ENCODE results near the gene CALN1.
"Not testable (repeated sequence)": the region's sequence is repeated elsewhere in the genome, so short reads cannot be mapped to it uniquely, and the experiment has no call there.

The CALN1 gene

DNA sequence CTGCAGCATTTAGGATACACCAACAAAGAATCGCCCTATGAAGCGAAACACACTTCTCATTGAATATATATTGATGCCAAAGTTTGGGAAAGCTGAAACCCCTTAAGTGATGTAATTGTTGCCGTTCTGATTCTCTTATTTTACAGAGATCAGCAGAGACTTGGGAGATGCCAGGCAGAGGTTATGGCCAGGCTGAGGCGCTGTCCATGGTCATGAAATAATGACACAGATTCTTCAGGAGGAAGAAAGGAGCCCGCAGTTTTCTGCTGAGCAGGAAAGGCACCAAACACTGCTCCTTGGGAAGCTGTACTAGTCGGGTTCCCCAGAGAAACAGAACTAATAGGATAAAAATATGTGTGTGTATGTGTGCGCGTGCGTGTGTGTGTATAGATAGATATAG is 566.0 kb downstream of the CALN1 start:
- no peak for DNase-seq

DNA sequence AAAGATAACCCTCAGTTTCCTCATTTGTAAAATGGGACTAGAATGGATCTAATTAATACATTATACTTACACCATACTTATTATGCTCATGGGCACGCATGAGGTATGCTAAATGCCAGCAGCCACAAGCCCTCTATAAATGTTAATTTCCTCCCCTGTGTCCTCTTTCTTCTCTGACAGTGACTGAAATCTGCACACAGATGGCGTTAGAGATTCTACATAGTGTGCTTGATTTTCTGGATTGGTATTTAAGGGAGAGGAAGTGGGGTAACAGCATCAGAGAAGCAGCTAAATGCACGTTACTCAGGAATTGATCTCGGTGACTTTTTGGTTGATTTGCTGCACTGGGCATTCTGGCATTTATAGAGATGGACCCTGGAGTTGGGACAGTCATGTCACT is 568.5 kb downstream of the CALN1 start:
- DNase-seq: peak; percentile 45

DNA sequence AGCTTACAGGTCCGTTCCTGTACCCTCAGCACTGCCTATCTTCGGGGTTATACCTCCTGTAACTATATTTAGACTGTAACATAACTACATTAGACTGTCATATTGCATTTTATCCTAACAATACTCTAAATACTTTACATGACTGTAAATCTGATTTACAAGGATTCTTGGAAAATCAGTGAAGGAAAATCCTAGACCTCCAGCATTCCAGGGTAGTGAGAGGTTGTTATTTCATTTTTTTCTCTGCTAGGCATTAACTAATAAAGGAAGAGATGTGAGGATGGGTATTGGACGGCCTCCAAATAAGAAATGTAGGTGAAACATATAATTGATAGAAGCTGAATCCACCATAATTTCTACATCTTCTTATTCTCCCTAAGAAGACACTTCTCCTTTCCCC is 569.4 kb downstream of the CALN1 start:
- DNase-seq: no peak

DNA sequence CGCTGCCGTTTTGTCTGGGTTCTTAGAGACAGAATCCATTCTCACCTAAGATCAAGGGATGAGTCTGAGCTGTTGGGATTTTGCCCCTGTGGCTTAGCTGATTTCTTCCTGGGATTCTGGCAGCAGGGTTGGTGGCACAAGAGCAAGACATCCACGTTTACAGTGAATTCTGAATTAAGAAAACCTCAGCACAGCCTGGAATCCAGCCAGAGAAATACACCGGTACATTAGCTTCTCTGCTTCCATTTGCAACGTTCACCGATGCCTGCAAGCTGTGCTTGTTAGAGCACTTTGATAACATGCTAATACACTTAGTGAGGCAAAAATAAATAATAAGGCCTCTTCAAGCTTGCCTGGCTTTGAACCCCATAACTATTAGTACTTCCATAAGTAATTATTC is 569.8 kb downstream of the CALN1 start:
- no peak for DNase-seq

DNA sequence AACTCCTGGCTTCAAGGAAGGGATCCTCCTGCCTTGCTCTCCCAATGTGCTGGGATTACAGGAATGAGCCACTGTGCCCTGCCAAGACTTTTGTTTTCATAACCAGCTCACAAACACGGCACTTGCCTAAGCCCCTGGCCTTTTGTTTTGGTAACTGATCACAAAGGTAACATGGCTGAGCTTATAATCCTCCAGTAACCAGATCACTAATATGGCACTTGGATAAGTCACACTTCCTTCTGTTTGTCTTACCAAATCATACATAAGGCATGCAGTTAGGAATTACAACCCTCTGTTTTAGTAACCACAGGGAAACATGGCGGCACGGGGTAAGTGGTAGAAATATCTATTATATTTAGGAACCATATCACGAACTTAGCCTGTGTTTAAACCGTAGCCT is 577.1 kb downstream of the CALN1 start:
- no peak for DNase-seq

DNA sequence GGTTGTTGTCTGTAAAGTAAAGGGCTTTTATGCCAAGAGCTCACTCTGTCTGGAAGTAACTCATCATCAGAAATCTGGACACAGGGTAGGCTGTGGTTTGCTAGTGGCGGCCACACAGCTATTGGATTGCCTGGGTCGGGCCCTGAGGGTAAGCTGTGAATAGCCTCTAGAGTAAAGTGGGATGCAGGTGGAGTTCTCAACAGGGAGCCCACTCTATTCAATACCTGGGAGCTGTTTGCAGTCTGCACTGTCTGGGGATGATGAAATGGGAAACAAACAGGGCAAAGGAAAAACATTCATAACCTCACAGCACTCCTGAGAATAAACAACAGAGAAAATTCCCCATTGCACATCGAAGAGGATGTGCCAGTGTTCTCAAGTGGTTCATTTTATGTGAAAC is 582.6 kb downstream of the CALN1 start:
- DNase-seq: peak; percentile 91

DNA sequence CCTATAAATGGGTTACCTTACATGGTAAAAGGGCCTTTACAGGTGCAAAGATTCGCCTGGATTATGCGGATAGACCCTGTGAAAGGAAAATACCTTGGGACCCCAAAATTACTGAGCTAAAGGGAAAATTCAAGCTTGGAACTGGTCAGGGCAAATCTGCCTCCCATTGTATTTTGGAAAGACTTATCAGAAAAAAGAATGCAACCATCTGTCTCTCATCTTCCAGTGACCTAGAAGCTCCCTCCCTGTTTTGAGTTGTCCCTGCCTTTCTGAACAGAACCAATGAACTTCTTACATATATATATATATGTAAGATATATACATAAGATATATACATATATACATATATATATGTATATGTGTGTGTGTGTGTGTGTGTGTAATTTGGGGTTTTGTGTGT is 583.8 kb downstream of the CALN1 start:
- no peak for DNase-seq

DNA sequence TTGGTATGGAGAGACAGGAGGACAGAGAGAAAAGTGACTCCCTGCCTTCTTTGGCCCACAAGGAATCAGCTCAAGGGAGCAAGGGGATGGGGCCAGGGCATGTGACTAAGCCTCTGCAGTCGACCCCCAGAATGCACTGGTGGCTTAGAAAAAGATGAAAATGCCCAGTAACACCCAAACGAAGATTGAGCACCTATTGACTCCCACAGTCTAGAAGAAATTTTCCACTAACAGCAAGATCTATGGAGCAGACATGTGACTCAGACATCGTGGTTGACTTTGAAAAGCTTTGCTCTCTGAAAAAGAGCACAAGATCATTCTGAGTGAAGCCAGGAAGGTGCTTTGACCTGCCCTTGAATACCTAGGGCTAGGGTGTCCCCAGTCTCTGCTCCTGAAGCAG is 586.0 kb downstream of the CALN1 start:
- no peak for DNase-seq

DNA sequence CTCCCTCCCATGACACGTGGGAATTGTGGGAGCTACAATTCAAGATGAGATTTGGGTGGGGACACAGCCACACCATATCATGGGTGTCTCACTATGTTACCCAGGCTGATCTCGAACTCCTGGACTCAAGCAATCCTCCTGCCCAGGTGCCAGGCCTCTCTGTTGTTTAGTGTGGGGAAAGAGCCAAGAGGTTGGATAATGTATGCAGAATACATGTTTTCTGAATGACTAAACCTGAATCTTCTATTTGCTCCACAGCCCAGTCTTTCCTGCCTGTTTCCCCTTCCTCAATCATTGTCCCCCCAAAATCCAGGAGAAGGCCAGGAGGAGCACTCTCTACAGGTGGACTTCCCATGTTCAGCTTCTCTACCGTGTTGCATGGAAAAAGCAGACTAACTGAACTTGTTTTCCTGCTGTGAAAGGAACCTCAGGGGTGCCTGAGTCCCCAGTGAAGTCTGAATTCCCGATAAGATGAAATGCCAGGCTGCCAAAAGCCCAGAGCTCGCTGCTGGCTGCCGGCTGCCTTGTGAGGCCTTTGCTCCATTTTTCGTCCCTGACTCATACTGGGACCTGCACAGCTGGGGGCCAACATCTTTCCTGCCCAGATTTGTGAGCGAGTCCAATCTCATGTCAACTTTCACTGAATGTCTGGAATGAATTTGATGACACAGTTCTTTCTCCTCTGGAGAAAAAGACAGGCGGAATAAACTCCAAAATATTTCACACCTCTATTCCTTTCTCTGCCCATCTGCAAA is 588.0 kb downstream of the CALN1 start:
- DNase-seq: no peak

DNA sequence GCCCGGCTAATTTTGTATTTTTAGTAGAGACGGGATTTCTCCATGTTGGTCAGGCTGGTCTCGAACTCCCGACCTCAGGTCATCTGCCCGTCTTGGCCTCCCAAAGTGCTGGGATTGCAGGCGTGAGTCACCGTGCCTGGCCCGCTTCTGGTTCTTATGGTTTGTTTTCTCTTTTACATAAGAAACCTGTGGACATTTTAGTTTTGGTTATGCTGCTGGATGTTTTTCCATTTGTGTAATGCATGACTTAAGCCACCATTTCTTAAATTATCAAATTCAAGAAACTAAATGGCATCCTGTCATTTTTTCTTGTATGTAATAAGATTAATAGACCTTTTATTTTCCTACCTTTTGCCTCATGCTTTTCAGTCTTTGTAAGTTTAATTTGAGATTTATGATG is 589.7 kb downstream of the CALN1 start:
- DNase-seq: not testable (repeated sequence)

DNA sequence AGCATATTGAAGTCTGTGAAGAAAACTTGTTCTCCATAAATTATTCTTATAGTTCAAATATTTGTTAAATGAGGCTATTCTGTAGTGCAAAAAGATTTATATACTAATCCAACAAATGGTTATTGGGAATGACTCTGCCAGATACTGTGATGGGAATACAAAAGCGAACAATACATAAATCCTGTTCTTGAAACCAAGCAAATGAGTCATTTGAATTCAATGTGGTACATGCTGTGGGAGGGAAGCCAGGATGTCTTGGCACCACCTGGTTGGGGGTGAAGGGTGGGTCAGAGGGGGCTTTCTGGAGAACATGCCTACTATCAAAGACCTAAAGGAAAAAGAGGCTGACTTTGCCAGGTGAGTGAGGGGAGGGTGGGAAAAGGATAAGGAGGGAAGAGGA is 594.2 kb downstream of the CALN1 start:
- no peak for DNase-seq

DNA sequence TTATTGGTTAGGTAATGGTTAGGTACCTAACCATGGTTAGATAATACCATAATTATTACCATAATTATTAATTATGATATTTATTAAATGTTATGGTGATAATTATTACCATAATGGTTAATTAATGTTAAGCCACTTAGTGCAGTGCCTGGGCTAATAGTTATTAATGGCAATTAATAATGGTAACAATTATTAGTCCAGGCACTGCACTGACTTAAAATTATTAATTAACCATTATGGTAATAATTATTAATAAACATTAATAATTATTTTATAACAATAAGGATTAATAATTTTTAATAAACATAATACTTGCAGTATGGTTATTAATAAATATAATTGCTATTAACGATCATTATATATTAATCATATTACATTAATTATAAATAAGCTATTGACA is 604.0 kb downstream of the CALN1 start:
- DNase-seq: no peak

DNA sequence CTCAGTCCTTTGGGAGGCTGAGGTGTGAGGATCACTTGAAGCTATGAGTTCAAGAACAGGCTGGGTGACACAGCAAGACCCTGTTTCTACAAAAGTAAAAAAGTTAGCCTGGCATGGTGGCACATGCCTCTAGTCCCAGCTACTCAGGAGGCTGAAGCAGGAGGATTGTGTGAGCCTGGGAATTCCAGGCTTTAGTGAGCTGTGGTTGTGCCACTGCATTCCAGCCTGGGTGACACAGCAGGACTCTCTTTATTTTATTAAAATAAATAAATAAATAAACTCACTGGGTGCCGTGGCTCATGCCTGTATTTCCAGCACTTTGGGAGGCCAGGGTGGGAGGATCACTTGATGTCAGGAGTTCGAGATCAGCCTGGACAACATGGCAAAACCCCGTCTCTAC is 607.9 kb downstream of the CALN1 start:
- no peak for DNase-seq

DNA sequence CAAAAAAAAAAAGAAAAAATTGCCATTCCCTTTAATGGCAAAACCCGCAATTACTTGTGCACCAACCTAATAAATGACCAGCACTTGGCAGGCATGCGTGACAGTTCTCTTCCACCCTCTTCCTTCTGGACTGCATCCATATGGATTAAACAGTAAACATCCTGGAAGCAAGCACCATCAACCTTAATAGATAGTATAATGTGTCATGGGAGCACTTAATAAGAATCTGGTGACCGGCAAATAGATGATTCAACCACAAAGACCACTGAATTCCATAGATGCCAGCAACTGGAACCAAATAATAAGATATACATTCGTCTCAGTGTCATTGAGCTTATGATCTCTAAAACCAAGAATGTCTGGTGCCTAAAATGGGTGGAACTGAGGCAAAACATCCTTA is 610.2 kb downstream of the CALN1 start:
- no peak for DNase-seq

DNA sequence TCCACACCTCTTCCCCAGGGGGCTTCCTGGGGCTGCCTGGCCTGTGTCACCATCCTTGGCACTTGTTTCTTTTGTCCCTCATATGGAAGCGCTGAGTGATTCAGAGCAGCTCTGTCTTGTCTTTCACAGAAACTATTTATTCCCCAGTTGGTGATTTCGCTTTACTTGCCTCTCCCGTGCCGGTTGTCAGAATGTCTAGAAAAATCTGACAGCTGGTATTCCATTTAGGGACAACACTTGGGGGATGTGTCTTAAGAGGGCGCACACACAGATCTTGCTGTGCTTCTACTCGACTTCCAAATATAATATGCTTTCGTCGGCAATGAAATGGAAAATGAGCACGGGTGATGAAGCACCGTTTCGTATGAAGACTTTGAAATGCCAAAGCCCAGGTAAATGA is 611.8 kb downstream of the CALN1 start:
- DNase-seq: no peak

DNA sequence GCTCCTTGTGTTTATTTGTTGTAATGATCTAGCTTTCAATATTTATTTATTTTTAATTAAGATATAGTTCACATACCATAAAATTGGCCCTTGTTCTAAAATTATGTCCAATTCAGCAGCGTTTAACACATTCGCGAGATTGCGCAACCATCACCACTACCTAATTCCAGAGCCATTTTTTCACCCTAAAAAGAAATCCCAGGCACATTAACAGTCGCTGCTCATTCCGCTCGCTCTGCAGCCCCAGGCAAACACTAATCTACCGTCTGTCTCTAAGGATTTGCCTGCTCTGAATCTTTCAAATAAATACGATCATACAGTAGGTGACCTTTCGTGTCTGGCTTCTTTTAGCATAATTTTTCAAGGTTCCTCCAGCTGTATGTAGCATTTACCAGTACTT is 616.7 kb downstream of the CALN1 start:
- DNase-seq: no peak

DNA sequence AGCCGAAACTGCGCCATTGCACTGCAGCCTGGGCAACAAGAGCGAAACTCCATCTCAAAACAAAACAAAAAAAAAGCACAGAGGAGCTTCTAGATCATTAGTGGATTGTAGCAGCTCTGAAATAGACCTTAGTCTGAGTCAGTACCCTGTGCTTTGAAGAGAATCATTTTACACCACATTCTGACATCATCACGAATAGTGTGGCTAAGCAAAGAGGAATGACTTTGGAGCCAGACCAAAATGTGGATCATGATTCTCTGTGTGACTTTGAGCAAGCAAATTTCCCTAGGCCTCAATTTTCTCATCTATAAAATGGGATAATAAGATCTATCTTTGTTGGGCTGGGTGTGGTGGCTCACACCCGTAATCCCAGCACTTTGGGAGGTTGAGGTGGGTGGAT is 618.9 kb downstream of the CALN1 start:
- no peak for DNase-seq

DNA sequence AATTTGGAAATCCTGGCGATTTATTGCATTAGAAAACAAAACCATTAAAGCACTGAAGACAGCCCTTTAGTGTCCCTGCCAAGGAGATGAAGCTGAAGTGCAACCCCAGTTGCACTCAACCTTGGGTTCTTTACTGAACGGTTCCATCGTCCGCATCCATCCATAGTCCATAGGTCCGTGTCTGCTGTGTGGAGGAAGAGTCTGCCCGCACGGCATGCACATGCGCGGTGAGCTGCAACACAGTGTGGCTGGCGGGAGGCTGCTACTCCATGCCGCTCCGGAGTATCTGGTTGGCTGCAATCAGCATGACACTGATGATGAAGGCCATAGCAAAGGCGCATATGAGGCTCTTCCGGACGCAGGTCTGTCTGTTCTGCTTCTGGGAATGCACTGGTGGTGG is 624.6 kb downstream of the CALN1 start:
- peak; percentile 50 for DNase-seq

DNA sequence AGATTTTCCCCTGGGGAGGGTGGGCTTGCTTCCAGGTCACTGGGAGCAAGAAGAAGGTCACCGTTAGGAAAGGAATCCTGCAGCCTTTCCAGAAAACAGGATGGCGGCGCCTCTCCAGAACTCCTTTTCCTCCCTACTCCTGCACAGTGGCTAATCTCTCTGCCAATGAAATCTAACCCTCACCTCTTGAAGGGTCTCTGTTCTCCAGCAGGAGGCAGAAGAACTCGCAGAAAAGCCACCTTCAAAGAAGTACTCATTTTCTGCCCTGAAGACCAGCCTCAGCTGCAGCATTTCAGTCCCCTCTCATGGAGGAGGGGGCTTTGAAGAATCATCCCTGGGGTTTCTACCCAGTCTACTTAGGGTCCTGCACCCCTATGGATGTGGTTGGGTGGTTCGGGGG is 626.9 kb downstream of the CALN1 start:
- no peak for DNase-seq

DNA sequence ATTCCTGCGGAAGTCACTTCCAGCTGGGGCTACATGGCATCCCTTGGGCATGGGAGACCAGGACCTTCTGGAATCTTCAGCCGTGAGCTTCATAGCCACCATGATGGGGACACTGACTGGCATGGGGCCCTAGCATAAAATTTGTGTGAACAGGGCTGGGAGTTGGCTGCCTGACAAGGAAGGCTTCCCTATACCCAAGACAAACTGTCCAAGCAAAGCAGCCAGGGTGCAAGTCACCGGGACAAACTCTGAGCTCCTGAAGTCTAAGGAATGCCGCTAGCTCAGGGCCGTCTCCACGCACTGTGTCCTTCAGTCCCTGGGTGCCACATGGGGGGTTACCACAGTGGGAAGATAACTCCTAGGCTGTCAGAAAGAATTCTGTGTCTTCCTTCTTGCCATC is 627.4 kb downstream of the CALN1 start:
- no peak for DNase-seq

DNA sequence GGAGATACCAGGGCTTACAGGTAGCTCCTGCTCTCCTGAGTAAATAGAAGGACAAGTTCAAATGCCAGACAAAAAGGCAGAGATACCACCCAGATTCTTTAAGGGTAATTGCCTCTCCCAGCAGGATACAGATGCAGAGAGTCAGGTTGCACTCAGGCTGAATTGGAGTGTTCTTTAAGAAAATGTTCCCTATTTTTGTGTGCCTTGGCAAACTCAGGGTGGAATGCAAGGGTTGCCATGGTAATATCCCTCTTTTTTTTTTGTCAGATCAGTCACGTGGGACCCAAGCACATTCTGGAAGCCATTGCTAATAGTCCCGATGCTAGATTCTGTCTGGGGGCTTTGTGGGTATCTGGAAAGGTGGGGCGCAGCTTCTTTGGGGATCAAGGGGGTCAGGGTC is 628.0 kb downstream of the CALN1 start:
- DNase-seq: peak; percentile 32

DNA sequence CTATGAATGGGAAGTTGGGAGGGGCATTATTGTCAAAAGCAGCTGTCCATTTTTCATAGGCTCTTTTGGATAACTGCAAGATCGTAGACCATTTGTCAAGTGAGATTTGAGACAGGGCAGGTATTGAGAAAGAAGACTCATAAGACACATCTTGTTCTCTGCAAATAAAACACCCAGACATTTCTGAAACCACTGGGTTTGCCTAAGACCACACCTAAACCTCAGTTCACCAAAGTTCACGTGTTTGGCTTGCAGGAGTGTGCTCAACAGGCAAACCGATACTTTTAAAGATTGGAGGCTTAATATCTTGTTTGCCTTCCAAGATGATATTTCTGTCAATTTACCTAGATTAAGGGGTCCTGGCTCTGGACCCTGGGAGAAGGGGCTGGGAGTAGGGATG is 628.4 kb downstream of the CALN1 start:
- DNase-seq: no peak

DNA sequence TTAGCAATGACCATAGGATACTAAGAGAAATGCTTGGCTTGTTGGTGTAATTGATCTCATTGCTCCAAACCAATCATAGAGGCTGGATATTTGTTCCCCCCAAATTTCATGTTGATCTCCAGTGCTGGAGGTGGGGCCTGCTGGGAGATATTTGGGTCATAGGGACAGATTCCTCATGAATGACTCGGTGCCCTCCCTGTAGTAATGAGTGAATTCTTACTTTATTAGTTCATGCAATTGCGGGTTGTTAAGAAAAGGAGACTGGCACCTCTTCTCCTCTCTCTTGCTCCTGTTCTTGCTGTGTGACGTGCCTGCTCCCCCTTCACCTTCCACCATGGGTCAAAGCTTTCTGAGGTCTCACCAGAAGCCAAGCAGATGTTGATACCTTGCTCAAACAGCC is 630.1 kb downstream of the CALN1 start:
- no peak for DNase-seq

DNA sequence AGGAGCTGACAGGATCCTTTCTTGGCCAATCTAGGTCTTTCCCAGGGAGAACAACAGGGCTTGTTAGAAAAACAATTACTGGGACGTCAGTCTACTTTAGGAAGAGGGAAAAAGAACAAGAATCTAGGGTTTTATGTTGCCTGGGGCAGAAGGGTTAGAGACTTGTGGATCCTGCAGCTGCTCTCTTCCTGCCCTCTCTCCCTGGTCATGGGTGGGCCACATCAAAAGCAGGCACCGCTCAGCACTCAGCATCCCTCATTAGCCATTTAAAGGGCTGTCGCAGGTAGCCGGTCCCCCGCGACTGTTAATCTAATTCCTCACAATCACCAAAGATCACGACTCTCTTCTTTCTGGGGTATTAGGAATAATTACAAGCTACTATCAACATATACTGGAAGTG is 631.9 kb downstream of the CALN1 start:
- no peak for DNase-seq

DNA sequence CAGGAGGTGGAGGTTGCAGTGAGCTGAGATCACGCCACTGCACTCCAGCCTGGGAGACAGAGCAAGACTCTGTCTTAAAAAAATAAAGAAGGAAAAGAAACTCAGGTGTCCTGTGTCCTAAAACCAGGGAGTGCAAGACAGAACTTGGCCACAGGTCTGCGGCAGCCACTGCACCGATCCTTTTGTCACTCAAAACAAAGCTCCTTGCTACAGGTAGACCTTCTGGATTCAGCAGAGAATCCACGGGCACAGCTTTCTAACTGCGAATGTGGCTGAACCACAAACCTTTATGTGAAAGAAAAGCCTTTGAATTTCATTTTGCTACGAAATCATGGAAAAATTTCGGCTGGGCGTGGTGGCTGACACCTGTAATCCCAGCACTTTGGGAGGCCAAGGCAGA is 634.9 kb downstream of the CALN1 start:
- DNase-seq: no peak

DNA sequence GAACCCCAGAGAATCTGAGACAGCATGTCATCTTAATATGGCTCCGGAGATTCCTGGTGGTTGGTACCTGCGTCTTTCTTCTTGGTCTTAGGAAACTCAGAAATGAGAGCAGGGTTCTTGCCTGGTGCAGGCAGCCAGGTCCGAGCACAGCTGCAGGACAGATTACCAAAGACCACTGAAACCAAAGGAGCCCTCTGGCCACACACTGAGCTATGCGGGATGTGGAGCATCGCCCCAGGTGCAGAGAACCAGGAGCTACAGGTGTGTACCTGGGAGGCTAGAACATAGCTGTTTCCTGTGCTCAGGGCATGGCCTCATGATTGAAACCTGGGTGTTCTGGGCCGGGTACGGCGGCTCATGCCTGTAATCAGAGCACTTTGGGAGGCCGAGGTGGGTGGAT is 635.4 kb downstream of the CALN1 start:
- no peak for DNase-seq

Data from NCI-H69 (cell line).